RWPE1 (cell line): Measurements from ENCODE around the gene TTC19.

Experiments
- CTCF ChIA-PET: fragments of 350-600 bp; sonication (Branson Sonifier 250); formaldehyde crosslinking; extraction: SDS; loops from one replicate; lab custom pipeline; 2021; lab: Yijun Ruan, JAX
- POLR2A ChIA-PET: fragments of 400-600 bp; formaldehyde crosslinking; extraction: SDS; loops from one replicate; lab custom pipeline; 2020; ENCODE audit warnings: antibody characterized with exemption; ENCODE audit not compliant: low non-redundant PET; lab: Yijun Ruan, JAX
- DNase-seq: peaks from one replicate; pipeline ENCODE4 v3.0.0; 2012; ENCODE audit warnings: low spot score
- H3K27ac ChIP-seq: fragments of 450-650 bp; 2 replicates; pipeline ENCODE4 v1.5.1; 2017
- CTCF ChIP-seq: fragments of 450-650 bp; conservative IDR thresholded peaks from 2 replicates; pipeline ENCODE4 v1.5.1; 2017; ENCODE audit warnings: low read depth, mild to moderate bottlenecking

The TTC19 gene

GRCh38 chr17:15981208-15981607 lies 18.4 kb upstream of the TTC19 start:
- peak overlapping the region; percentile 61 for H3K27ac ChIP-seq
- ChIA-PET CTCF (no interaction called here), POLR2A (no interaction called here)
- no peak for TF ChIP-seq CTCF
- DNase-seq: no peak

GRCh38 chr17:15981646-15982580 lies 17.7 kb upstream of the TTC19 start:
- no peak for DNase-seq
- peak overlapping the region; percentile 61 for H3K27ac ChIP-seq
- ChIA-PET CTCF (interaction anchor here (0.6 to 1.2 kb wide), 2 partner anchors 15 to 37 kb away, joined by 3 read pairs; partner anchors contain the start of gene ADORA2B), POLR2A (no interaction called here)
- TF ChIP-seq CTCF: no peak

- no peak for DNase-seq
- H3K27ac ChIP-seq: 0 out of 2 replicates have a peak overlapping the region, but pooled peaks have one; percentile 6
- POLR2A ChIA-PET: no interaction called here
- CTCF ChIA-PET: interaction anchor here (0.9 to 1.8 kb wide), 3 partner anchors 14 to 51 kb away, joined by 3 to 5 read pairs (median 3); partner anchors contain the start of gene ADORA2B
- no peak for TF ChIP-seq CTCF
Measured at GRCh38 chr17:15996322-15996721, 3.3 kb upstream of the TTC19 start.

GRCh38 chr17:15998031-15998562 lies 1.5 kb upstream of the TTC19 start:
- CTCF ChIA-PET: interaction anchor here (0.7 to 1.7 kb wide), 5 partner anchors 12 to 117 kb away, joined by 3 to 12 read pairs (median 3); partner anchors contain the start of gene ADORA2B
- TF ChIP-seq CTCF: no peak
- POLR2A ChIA-PET: interaction anchor here (0.6 kb wide), 2 partner anchors 35 to 74 kb away, joined by 3 to 9 read pairs; no protein-coding TSS in a partner anchor
- no peak for DNase-seq
- H3K27ac ChIP-seq: peak overlapping the region; percentile 54

- H3K27ac ChIP-seq: peak overlapping the region; percentile 96
- ChIA-PET POLR2A (interaction anchor here (0.7 to 1.7 kb wide), 3 partner anchors 52 to 345 kb away, joined by 3 to 12 read pairs (median 4); partner anchors contain the start of gene ADORA2B), CTCF (interaction anchor here (0.6 to 1.7 kb wide), 2 partner anchors 10 to 55 kb away, joined by 4 to 12 read pairs; partner anchors contain the start of gene ADORA2B)
- TF ChIP-seq CTCF: no peak
- DNase-seq: peak; percentile 27
Measured at GRCh38 chr17:15999974-16000827, 577 bp downstream of the TTC19 start.
